ENCODE measurements around the gene RAB39B. TPM values are rescaled to one million over a fixed set of nuclear protein-coding genes. Genes with fewer than 3 reads are reported as not detected.
"Not testable (repeated sequence)": the region's sequence is repeated elsewhere in the genome, so short reads cannot be mapped to it uniquely, and the experiment has no call there.

RAB39B gene
- total RNA-seq, 1 donor from 2014 or later: 1.3 TPM

GRCh38 chrX:155225774-155226173 lies 38.5 kb downstream of the RAB39B start:
- H3K27me3 Mint-ChIP-seq (ENCODE audit: unreplicated experiment): no peaks in the 10 kb centered on the region

DNA sequence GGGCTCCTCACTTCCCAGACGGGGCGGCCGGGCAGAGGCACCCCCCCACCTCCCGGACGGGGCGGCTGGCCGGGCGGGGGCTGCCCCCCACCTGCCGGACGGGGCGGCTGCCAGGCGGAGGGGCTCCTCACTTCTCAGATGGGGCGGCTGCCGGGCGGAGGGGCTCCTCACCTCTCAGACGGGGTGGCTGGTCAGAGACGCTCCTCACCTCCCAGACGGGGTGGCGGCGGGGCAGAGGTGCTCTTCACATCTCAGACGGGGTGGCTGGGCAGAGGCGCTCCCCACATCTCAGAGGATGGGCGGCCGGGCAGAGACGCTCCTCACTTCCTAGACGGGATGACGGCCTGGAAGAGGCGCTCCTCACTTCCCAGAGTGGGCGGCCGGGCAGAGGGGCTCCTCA lies 40.5 kb downstream of the RAB39B start:
- H3K4me1 Mint-ChIP-seq (ENCODE audit: unreplicated experiment); H3K27ac Mint-ChIP-seq (ENCODE audit: unreplicated experiment); H3K9me3 Mint-ChIP-seq (ENCODE audit: unreplicated experiment); DNase-seq (ENCODE audit: low spot score); H3K4me3 Mint-ChIP-seq (ENCODE audit: unreplicated experiment); H3K27me3 Mint-ChIP-seq (ENCODE audit: unreplicated experiment): not testable (repeated sequence)
- H3K36me3 Mint-ChIP-seq (ENCODE audit: low read depth, unreplicated experiment): peaks cover 22% of the 10 kb centered on the region

More at GRCh38 chrX:155225774-155226173, 38.5 kb downstream of the RAB39B start:
- Mint-ChIP-seq H3K4me1 (ENCODE audit: unreplicated experiment) (no peaks in the 10 kb centered on the region), H3K27ac (ENCODE audit: unreplicated experiment) (no peak overlapping the region), H3K36me3 (ENCODE audit: low read depth, unreplicated experiment) (peaks cover 26% of the 10 kb centered on the region), H3K4me3 (ENCODE audit: unreplicated experiment) (no peak overlapping the region), H3K9me3 (ENCODE audit: unreplicated experiment) (no peaks in the 10 kb centered on the region)
- TF ChIP-seq, protein P1, sequence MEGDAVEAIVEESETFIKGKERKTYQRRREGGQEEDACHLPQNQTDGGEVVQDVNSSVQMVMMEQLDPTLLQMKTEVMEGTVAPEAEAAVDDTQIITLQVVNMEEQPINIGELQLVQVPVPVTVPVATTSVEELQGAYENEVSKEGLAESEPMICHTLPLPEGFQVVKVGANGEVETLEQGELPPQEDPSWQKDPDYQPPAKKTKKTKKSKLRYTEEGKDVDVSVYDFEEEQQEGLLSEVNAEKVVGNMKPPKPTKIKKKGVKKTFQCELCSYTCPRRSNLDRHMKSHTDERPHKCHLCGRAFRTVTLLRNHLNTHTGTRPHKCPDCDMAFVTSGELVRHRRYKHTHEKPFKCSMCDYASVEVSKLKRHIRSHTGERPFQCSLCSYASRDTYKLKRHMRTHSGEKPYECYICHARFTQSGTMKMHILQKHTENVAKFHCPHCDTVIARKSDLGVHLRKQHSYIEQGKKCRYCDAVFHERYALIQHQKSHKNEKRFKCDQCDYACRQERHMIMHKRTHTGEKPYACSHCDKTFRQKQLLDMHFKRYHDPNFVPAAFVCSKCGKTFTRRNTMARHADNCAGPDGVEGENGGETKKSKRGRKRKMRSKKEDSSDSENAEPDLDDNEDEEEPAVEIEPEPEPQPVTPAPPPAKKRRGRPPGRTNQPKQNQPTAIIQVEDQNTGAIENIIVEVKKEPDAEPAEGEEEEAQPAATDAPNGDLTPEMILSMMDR (IDR thresholded peaks at IDR 0.05; ENCODE audit: unreplicated experiment): no peak
- DNase-seq (ENCODE audit: low spot score): no peak

- DNase-seq (ENCODE audit: low spot score): no peak
- H3K9me3 Mint-ChIP-seq (ENCODE audit: unreplicated experiment): no peaks in the 10 kb centered on the region
- no peak overlapping the region for H3K27ac Mint-ChIP-seq (ENCODE audit: unreplicated experiment)
- peaks cover 22% of the 10 kb centered on the region for H3K36me3 Mint-ChIP-seq (ENCODE audit: low read depth, unreplicated experiment)
- H3K4me3 Mint-ChIP-seq (ENCODE audit: unreplicated experiment): peak overlapping the region; percentile 39
- TF ChIP-seq, protein P1 (IDR thresholded peaks at IDR 0.05; ENCODE audit: unreplicated experiment): no peak
- peaks cover 10% of the 10 kb centered on the region for H3K4me1 Mint-ChIP-seq (ENCODE audit: unreplicated experiment)
- H3K27me3 Mint-ChIP-seq (ENCODE audit: unreplicated experiment): no peaks in the 10 kb centered on the region
Measured at GRCh38 chrX:155221351-155221750, 42.9 kb downstream of the RAB39B start.

DNA sequence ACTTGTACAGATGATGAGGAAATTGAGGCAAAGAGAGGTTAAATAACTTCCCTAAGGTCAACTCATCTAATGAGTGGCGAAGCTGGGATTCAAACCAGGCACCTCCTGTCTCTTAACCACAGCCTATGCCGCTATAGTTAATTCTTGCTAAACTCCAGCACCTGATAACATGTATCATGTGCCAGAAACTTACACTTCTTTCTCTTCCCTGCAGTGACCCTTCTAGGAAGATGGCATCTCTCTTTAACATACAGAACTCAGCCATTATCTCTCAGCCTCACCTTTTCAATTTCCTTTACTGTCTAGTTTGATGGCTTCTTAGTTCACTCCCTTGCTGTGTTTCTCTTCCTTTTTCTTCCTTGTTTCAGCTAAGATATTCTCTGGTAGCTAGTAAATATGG lies 45.5 kb downstream of the RAB39B start:
- no peak for DNase-seq (ENCODE audit: low spot score)
- Mint-ChIP-seq H3K36me3 (ENCODE audit: low read depth, unreplicated experiment) (peaks cover 15% of the 10 kb centered on the region), H3K27ac (ENCODE audit: unreplicated experiment) (no peak overlapping the region), H3K4me3 (ENCODE audit: unreplicated experiment) (no peak overlapping the region), H3K9me3 (ENCODE audit: unreplicated experiment) (no peaks in the 10 kb centered on the region), H3K27me3 (ENCODE audit: unreplicated experiment) (peaks cover 2% of the 10 kb centered on the region), H3K4me1 (ENCODE audit: unreplicated experiment) (peaks cover 23% of the 10 kb centered on the region)
- TF ChIP-seq, protein P1 (IDR thresholded peaks at IDR 0.05; ENCODE audit: unreplicated experiment): no peak

- TF ChIP-seq, protein P1 (IDR thresholded peaks at IDR 0.05; ENCODE audit: unreplicated experiment): peak; percentile 35
- H3K4me3 Mint-ChIP-seq (ENCODE audit: unreplicated experiment): peak overlapping the region; percentile 97
- peaks cover 2% of the 10 kb centered on the region for H3K27me3 Mint-ChIP-seq (ENCODE audit: unreplicated experiment)
- DNase-seq (ENCODE audit: low spot score): no peak
- H3K27ac Mint-ChIP-seq (ENCODE audit: unreplicated experiment): peak overlapping the region; percentile 93
- H3K36me3 Mint-ChIP-seq (ENCODE audit: low read depth, unreplicated experiment): peaks cover 7% of the 10 kb centered on the region
- no peaks in the 10 kb centered on the region for H3K9me3 Mint-ChIP-seq (ENCODE audit: unreplicated experiment)
- peaks cover 26% of the 10 kb centered on the region for H3K4me1 Mint-ChIP-seq (ENCODE audit: unreplicated experiment)
Measured at GRCh38 chrX:155216940-155217440, 47.3 kb downstream of the RAB39B start.

Measured in endothelial cell (in vitro differentiated cells).